GM23338 (cell line): ENCODE results near the gene SLC22A9. TPM values are rescaled to one million over a fixed set of nuclear protein-coding genes. Genes with fewer than 3 reads are reported as not detected.

Experiments used
- ATAC-seq: fragments of 200-7000 bp; cut with Tn5 transposase; 3 replicates; pipeline ENCODE4 v1.9.1; 2020
- DNase-seq: peaks from one replicate; pipeline ENCODE4 v3.0.0-alpha.2; 2015; ENCODE audit warnings: low spot score
- H2AFZ ChIP-seq: fragments of 200-600 bp; sonication (generic); 2 replicates; pipeline ENCODE4 v1.8.0; 2016; ENCODE audit warnings: antibody characterized with exemption, mild to moderate bottlenecking, moderate library complexity
- H3F3A ChIP-seq: fragments of 200-600 bp; sonication (generic); replicated peaks from 2 replicates; pipeline ENCODE4 v1.8.0; 2017; ENCODE audit warnings: antibody characterized with exemption, mixed run types, low read depth
- H3K27ac ChIP-seq: fragments of 200-600 bp; sonication (generic); 2 replicates; pipeline ENCODE4 v1.6.1; 2016; ENCODE audit warnings: low read depth
- H3K27me3 ChIP-seq: fragments of 200-600 bp; sonication (generic); 2 replicates; pipeline ENCODE4 v1.8.0; 2016; ENCODE audit warnings: mild to moderate bottlenecking, mixed run types, moderate library complexity; ENCODE audit not compliant: insufficient read depth
- H3K36me3 ChIP-seq: fragments of 200-600 bp; sonication (generic); 2 replicates; pipeline ENCODE4 v1.8.0; 2016; ENCODE audit warnings: mild to moderate bottlenecking; ENCODE audit not compliant: insufficient read depth
- H3K4me1 ChIP-seq: fragments of 200-600 bp; sonication (generic); 2 replicates; pipeline ENCODE4 v1.8.0; 2016; ENCODE audit warnings: mild to moderate bottlenecking, moderate library complexity; ENCODE audit not compliant: insufficient read depth
- H3K4me2 ChIP-seq: fragments of 200-600 bp; sonication (generic); 2 replicates; pipeline ENCODE4 v1.7.1; 2017; ENCODE audit warnings: mixed run types
- H3K4me3 ChIP-seq: fragments of 200-600 bp; sonication (generic); 2 replicates; pipeline ENCODE4 v1.6.1; 2016; ENCODE audit warnings: mixed run types
- H3K79me2 ChIP-seq: fragments of 200-600 bp; sonication (generic); replicated peaks from 2 replicates; pipeline ENCODE4 v1.8.0; 2017; ENCODE audit warnings: mild to moderate bottlenecking; ENCODE audit not compliant: insufficient read depth
- H3K9me2 ChIP-seq: fragments of 200-600 bp; sonication (generic); 2 replicates; pipeline ENCODE4 v1.8.0; 2017; ENCODE audit not compliant: insufficient read depth
- H4K20me1 ChIP-seq: fragments of 200-600 bp; sonication (generic); replicated peaks from 2 replicates; pipeline ENCODE4 v1.8.0; 2017; ENCODE audit warnings: mild to moderate bottlenecking; ENCODE audit not compliant: insufficient read depth
- H3K27ac Mint-ChIP-seq: 2 replicates; pipeline ENCODE4 v1.8.0; 2020; ENCODE audit warnings: inconsistent platforms, mild to moderate bottlenecking, moderate library complexity, mixed read lengths
- H3K27me3 Mint-ChIP-seq: 3 replicates; pipeline ENCODE4 v1.8.0; 2022; ENCODE audit warnings: low read depth, mild to moderate bottlenecking, moderate library complexity, mixed read lengths, inconsistent platforms; ENCODE audit not compliant: insufficient read depth, poor library complexity
- H3K36me3 Mint-ChIP-seq: 3 replicates; pipeline ENCODE4 v1.8.0; 2021; ENCODE audit warnings: low read depth, mild to moderate bottlenecking, inconsistent platforms, moderate library complexity, mixed read lengths
- H3K4me1 Mint-ChIP-seq: 3 replicates; pipeline ENCODE4 v1.8.0; 2020; ENCODE audit warnings: mild to moderate bottlenecking, inconsistent platforms, mixed read lengths
- H3K4me3 Mint-ChIP-seq: 3 replicates; pipeline ENCODE4 v1.8.0; 2021; ENCODE audit warnings: moderate library complexity, mild to moderate bottlenecking, inconsistent platforms, mixed read lengths
- H3K9me3 Mint-ChIP-seq: 3 replicates; pipeline ENCODE4 v1.8.0; 2020; ENCODE audit warnings: moderate library complexity, mild to moderate bottlenecking, inconsistent platforms, mixed read lengths
- CREB1 ChIP-seq: fragments of 250-450 bp; sonication (Bioruptor Pico); IDR thresholded peaks from 2 replicates; pipeline ENCODE4 v1.5.0; 2020; ENCODE audit warnings: low read depth, mild to moderate bottlenecking, moderate library complexity
- ETS1 ChIP-seq: IDR thresholded peaks from 2 replicates; pipeline ENCODE4 v1.6.1; 2016; ENCODE audit warnings: antibody characterized with exemption
- EZH2 ChIP-seq: fragments of 200-600 bp; sonication (generic); IDR thresholded peaks from one replicate; pipeline ENCODE4 v1.8.0; 2017; ENCODE audit warnings: antibody characterized with exemption, mild to moderate bottlenecking, low read depth; ENCODE audit not compliant: unreplicated experiment
- EZH2phosphoT487 ChIP-seq: fragments of 200-600 bp; sonication (generic); IDR thresholded peaks from one replicate; pipeline ENCODE4 v1.8.1; 2018; ENCODE audit warnings: antibody characterized with exemption; ENCODE audit not compliant: unreplicated experiment
- JUNB ChIP-seq: IDR thresholded peaks from one replicate; pipeline ENCODE4 v1.6.1; 2016; ENCODE audit warnings: antibody characterized with exemption; ENCODE audit not compliant: unreplicated experiment
- POLR2AphosphoS5 ChIP-seq: IDR thresholded peaks from 2 replicates; pipeline ENCODE4 v1.6.1; 2016; ENCODE audit warnings: antibody characterized with exemption, low read depth
- STAT1 ChIP-seq: IDR thresholded peaks from one replicate; pipeline ENCODE4 v1.6.1; 2016; ENCODE audit warnings: antibody characterized with exemption; ENCODE audit not compliant: unreplicated experiment
- ZNF114 ChIP-seq: fragments of 250-450 bp; sonication (Bioruptor Pico); IDR thresholded peaks from 2 replicates; pipeline ENCODE4 v1.5.0; 2020; ENCODE audit warnings: mild to moderate bottlenecking, moderate library complexity
- polyA plus RNA-seq: library from polyadenylated mRNA; unstranded; fragments of >200 nt; fragmentation: Nextera tagmentation; extraction: Ambion mirVana; gene quantifications from 2 replicates; pipeline ENCODE4 v1.2.1, GENCODE V29; 2016
- total RNA-seq: library from RNA; depleted of rRNA; stranded (reverse); fragments of >200 nt; shearing (Covaris generic); gene quantifications from 2 replicates; pipeline ENCODE4 v1.2.3, GENCODE V29; 2014
- TF ChIP-seq, protein P1 (sequence below), 2 experiments: fragments of 200-600 bp in 1 of 2; sonication (generic) in 1 of 2; conservative IDR thresholded peaks; 2 replicates each; pipeline versions ENCODE4 v1.5.1 to v1.6.1; 2016 to 2017; ENCODE audit warnings: antibody characterized with exemption in 2 of 2, low read depth in 2 of 2, mild to moderate bottlenecking in 2 of 2, moderate library complexity in 1 of 2
- TF ChIP-seq, protein P2 (sequence below): fragments of 250-450 bp; sonication (Bioruptor Pico); IDR thresholded peaks from 2 replicates; pipeline ENCODE4 v1.5.0; 2020; ENCODE audit warnings: mild to moderate bottlenecking, moderate library complexity

SLC22A9 gene
- total and polyA plus RNA-seq, 2 experiments from 2014 or later, result not detected

DNA sequence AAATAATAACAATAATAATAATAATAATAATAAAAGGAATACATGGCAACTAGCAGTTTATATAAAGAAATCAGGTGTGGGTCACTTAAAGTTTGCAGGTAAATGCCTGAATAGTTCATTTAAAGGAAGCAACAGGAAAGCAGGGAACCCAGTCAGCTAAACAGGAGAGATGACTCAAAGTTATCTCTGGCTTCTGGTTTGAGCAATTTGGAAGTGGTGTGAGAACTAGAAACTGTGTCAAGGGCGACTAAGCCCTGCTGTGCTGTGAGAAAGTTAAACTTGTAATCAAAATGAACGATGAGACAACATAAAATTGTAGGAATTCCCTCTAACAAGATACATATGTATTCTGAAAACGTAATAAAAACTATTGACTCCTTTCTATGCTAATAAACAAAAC, 35.5 kb downstream of the SLC22A9 start:
- H3K27ac Mint-ChIP-seq, result no peak overlapping the region
- Histone ChIP-seq H3K9me2 (0 out of 2 replicates have a peak, but pooled peaks cover 4% of the 10 kb centered on the region), H3K4me1 (no peaks in the 10 kb centered on the region), H3K79me2 (no peaks in the 10 kb centered on the region), H3K36me3 (no peaks in the 10 kb centered on the region), H3K27ac (no peak overlapping the region), H3F3A (no peaks in the 10 kb centered on the region), H3K4me2 (no peak overlapping the region), H3K27me3 (no peaks in the 10 kb centered on the region), H2AFZ (no peak overlapping the region), H4K20me1 (no peaks in the 10 kb centered on the region), H3K4me3 (no peak overlapping the region)
- H3K9me3 Mint-ChIP-seq, result no peaks in the 10 kb centered on the region
- no peaks in the 10 kb centered on the region for H3K27me3 Mint-ChIP-seq
- H3K4me3 Mint-ChIP-seq, result no peak overlapping the region
- no peaks in the 10 kb centered on the region for H3K36me3 Mint-ChIP-seq
- no peak for ATAC-seq
- no peak for DNase-seq
- TF ChIP-seq ZNF114 (CRISPR knock-in tag) (no peak), EZH2 (no peak), JUNB (no peak), ETS1 (no peak), STAT1 (no peak), EZH2phosphoT487 (no peak), POLR2AphosphoS5 (no peak)
- TF ChIP-seq, protein P1, sequence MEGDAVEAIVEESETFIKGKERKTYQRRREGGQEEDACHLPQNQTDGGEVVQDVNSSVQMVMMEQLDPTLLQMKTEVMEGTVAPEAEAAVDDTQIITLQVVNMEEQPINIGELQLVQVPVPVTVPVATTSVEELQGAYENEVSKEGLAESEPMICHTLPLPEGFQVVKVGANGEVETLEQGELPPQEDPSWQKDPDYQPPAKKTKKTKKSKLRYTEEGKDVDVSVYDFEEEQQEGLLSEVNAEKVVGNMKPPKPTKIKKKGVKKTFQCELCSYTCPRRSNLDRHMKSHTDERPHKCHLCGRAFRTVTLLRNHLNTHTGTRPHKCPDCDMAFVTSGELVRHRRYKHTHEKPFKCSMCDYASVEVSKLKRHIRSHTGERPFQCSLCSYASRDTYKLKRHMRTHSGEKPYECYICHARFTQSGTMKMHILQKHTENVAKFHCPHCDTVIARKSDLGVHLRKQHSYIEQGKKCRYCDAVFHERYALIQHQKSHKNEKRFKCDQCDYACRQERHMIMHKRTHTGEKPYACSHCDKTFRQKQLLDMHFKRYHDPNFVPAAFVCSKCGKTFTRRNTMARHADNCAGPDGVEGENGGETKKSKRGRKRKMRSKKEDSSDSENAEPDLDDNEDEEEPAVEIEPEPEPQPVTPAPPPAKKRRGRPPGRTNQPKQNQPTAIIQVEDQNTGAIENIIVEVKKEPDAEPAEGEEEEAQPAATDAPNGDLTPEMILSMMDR (conservative IDR thresholded peaks at IDR 0.05; ENCODE audit: low read depth in 2 of 2), result no peak
- H3K4me1 Mint-ChIP-seq, result no peaks in the 10 kb centered on the region

DNA sequence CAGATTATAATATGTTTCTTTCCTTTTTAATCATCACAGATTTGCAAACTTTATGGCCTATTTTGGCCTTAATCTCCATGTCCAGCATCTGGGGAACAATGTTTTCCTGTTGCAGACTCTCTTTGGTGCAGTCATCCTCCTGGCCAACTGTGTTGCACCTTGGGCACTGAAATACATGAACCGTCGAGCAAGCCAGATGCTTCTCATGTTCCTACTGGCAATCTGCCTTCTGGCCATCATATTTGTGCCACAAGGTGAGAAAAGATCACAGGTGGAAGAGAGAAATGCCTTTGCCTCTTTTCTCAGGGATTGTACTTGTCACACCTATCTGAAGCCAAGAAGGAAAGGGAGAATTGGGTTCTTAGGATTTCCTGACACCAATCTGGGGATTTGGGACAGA, 36.9 kb downstream of the SLC22A9 start:
- ATAC-seq, result no peak
- H3K27ac Mint-ChIP-seq, result no peak overlapping the region
- TF ChIP-seq, protein P2, sequence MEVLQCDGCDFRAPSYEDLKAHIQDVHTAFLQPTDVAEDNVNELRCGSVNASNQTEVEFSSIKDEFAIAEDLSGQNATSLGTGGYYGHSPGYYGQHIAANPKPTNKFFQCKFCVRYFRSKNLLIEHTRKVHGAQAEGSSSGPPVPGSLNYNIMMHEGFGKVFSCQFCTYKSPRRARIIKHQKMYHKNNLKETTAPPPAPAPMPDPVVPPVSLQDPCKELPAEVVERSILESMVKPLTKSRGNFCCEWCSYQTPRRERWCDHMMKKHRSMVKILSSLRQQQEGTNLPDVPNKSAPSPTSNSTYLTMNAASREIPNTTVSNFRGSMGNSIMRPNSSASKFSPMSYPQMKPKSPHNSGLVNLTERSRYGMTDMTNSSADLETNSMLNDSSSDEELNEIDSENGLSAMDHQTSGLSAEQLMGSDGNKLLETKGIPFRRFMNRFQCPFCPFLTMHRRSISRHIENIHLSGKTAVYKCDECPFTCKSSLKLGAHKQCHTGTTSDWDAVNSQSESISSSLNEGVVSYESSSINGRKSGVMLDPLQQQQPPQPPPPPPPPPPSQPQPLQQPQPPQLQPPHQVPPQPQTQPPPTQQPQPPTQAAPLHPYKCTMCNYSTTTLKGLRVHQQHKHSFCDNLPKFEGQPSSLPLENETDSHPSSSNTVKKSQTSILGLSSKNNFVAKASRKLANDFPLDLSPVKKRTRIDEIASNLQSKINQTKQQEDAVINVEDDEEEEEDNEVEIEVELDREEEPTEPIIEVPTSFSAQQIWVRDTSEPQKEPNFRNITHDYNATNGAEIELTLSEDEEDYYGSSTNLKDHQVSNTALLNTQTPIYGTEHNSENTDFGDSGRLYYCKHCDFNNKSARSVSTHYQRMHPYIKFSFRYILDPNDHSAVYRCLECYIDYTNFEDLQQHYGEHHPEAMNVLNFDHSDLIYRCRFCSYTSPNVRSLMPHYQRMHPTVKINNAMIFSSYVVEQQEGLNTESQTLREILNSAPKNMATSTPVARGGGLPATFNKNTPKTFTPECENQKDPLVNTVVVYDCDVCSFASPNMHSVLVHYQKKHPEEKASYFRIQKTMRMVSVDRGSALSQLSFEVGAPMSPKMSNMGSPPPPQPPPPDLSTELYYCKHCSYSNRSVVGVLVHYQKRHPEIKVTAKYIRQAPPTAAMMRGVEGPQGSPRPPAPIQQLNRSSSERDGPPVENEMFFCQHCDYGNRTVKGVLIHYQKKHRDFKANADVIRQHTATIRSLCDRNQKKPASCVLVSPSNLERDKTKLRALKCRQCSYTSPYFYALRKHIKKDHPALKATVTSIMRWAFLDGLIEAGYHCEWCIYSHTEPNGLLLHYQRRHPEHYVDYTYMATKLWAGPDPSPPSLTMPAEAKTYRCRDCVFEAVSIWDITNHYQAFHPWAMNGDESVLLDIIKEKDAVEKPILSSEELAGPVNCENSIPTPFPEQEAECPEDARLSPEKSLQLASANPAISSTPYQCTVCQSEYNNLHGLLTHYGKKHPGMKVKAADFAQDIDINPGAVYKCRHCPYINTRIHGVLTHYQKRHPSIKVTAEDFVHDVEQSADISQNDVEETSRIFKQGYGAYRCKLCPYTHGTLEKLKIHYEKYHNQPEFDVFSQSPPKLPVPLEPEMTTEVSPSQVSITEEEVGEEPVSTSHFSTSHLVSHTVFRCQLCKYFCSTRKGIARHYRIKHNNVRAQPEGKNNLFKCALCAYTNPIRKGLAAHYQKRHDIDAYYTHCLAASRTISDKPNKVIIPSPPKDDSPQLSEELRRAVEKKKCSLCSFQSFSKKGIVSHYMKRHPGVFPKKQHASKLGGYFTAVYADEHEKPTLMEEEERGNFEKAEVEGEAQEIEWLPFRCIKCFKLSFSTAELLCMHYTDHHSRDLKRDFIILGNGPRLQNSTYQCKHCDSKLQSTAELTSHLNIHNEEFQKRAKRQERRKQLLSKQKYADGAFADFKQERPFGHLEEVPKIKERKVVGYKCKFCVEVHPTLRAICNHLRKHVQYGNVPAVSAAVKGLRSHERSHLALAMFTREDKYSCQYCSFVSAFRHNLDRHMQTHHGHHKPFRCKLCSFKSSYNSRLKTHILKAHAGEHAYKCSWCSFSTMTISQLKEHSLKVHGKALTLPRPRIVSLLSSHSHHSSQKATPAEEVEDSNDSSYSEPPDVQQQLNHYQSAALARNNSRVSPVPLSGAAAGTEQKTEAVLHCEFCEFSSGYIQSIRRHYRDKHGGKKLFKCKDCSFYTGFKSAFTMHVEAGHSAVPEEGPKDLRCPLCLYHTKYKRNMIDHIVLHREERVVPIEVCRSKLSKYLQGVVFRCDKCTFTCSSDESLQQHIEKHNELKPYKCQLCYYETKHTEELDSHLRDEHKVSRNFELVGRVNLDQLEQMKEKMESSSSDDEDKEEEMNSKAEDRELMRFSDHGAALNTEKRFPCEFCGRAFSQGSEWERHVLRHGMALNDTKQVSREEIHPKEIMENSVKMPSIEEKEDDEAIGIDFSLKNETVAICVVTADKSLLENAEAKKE (CRISPR knock-in tag), result no peak
- TF ChIP-seq, protein P1 (conservative IDR thresholded peaks at IDR 0.05; ENCODE audit: low read depth in 2 of 2), result no peak
- TF ChIP-seq CREB1 (no peak), JUNB (no peak), STAT1 (no peak), POLR2AphosphoS5 (no peak)

More for the DNA sequence above, 36.9 kb downstream of the SLC22A9 start:
- H4K20me1 ChIP-seq, result no peaks in the 10 kb centered on the region
- H3K36me3 ChIP-seq, result no peaks in the 10 kb centered on the region
- H3K4me3 Mint-ChIP-seq, result no peak overlapping the region
- H3K79me2 ChIP-seq, result no peaks in the 10 kb centered on the region
- no peaks in the 10 kb centered on the region for H3K9me3 Mint-ChIP-seq
- H3F3A ChIP-seq, result no peaks in the 10 kb centered on the region
- H2AFZ ChIP-seq, result 0 out of 2 replicates have a peak overlapping the region, but pooled peaks have one; percentile 2
- no peaks in the 10 kb centered on the region for H3K4me1 Mint-ChIP-seq
- H3K4me3 ChIP-seq, result no peak overlapping the region
- H3K27ac ChIP-seq, result no peak overlapping the region
- H3K36me3 Mint-ChIP-seq, result no peaks in the 10 kb centered on the region
- H3K9me2 ChIP-seq, result 0 out of 2 replicates have a peak, but pooled peaks cover 4% of the 10 kb centered on the region
- no peak for DNase-seq
- H3K27me3 ChIP-seq, result no peaks in the 10 kb centered on the region
- H3K4me1 ChIP-seq, result no peaks in the 10 kb centered on the region
- no peaks in the 10 kb centered on the region for H3K27me3 Mint-ChIP-seq
- H3K4me2 ChIP-seq, result no peak overlapping the region
